ENCODE measurements around the gene TBL2.

TBL2 gene, protein sequence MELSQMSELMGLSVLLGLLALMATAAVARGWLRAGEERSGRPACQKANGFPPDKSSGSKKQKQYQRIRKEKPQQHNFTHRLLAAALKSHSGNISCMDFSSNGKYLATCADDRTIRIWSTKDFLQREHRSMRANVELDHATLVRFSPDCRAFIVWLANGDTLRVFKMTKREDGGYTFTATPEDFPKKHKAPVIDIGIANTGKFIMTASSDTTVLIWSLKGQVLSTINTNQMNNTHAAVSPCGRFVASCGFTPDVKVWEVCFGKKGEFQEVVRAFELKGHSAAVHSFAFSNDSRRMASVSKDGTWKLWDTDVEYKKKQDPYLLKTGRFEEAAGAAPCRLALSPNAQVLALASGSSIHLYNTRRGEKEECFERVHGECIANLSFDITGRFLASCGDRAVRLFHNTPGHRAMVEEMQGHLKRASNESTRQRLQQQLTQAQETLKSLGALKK

DNA sequence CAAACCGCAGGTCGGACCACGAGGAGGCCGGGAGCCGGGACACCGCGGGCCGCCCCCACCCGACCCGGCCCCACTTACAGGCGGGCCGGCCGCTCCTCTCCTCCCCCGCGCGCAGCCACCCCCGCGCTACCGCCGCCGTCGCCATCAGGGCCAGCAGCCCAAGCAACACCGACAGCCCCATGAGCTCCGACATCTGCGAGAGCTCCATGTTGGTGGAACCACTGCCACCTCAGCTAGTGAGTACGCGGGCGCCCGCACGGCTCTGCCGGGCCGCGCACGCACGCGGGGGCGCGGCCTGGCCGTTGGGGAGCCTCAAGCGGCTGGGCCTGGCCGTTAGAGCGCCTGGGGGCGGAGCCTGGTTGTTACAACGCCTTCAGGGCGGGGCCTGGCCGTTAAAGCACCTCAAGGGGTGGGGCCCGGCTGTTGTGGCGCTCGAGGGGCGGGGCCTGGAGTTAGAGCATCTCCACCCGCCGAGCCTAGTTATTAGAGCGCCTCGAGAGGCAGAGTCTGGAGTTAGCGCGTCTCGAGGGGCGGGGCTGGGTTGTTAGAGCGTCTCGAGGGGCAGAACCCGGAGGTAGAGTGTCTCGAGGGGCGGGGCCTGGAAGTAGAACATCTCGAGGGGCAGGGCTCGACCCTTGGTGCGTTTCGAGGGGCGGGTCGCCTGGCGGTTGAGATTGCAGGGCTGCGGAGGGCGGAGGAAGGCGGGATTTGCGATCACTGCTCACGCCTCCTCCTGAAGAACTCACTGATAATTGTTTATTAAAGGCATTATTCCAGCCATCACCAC is at the start of gene TBL2:
Gene TBL2 (minus strand): TSS at position 238 of the 787 bp plus-strand sequence. CDS start 30 bp downstream, at position 208.
- TF ChIP-seq CTCF (IDR thresholded peaks at IDR 0.05; ENCODE audit: extremely low read depth, insufficient read depth, missing control alignments) = peak; percentile 27
- in situ Hi-C loops (cut with MboI; ENCODE audit: low pct_unique_long_range_greater_than_20kb, low sequenced_read_pairs, unreplicated experiment) = no loop called here
- peak; percentile 100 for DNase-seq (ENCODE audit: low spot score)

DNA sequence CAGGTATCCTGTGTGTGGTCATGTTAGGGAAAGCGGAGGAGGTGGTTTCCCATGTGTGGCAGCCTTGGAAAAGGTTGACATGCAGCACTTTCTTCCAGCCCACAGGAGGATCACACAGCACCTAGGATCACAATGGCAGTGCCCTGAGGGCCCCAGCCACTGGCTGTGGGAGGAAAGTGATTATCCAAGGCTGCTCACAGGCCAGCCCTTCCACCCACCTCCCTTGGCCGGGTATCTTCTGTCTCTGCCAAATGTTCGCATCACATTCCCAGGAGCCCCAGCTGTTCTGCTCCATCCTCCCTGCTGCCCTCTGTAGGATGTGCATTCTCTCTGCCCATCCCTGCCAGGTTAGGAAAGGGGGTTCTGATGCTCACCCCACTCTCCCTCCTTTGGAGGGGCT is 48.4 kb upstream of the TBL2 start:
- no peak for DNase-seq (ENCODE audit: low spot score)
- TF ChIP-seq CTCF (IDR thresholded peaks at IDR 0.05; ENCODE audit: extremely low read depth, insufficient read depth, missing control alignments) = no peak
- in situ Hi-C loops (cut with MboI; ENCODE audit: low pct_unique_long_range_greater_than_20kb, low sequenced_read_pairs, unreplicated experiment) = no loop called here

DNA sequence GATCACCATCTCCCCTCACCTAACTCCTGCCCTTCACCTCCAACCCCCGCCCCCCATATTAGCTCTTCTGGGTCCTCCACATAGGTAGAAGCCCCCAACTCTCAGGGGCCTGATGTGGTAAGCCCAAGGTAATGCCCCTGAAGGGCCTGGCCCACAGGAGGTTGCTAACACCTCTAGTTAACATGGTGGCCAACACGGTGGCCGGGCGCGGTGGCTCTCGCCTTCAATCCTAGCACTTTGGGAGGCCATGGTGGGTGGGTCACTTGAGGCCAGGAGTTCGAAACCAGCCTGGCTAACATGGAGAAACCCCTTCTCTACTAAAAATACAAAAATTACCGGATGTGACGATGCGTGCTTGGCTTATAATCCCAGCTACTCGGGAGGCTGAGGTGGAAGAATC is 46.9 kb upstream of the TBL2 start:
- TF ChIP-seq CTCF (IDR thresholded peaks at IDR 0.05; ENCODE audit: extremely low read depth, insufficient read depth, missing control alignments) = no peak
- in situ Hi-C loops (cut with MboI; ENCODE audit: low pct_unique_long_range_greater_than_20kb, low sequenced_read_pairs, unreplicated experiment) = no loop called here
- no peak for DNase-seq (ENCODE audit: low spot score)

DNA sequence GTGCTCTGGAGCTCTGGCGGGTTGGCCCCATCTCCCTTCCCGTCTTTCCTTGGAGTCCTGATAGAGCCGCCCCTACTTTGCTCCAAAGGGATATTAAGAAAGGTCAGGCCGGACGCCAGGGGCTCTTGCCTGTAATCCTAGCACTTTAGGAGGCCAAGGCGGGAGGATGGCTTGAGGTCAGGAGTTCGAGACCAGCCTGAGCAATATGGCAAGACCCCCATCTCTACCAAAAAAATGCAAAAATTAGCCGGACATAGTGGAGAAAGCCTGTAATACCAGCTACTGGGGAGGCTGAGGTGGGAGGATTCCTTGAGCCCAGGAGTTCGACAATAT is 46.3 kb upstream of the TBL2 start:
- DNase-seq (ENCODE audit: low spot score) = no peak
- TF ChIP-seq CTCF (IDR thresholded peaks at IDR 0.05; ENCODE audit: extremely low read depth, insufficient read depth, missing control alignments) = no peak
- in situ Hi-C loops (cut with MboI; ENCODE audit: low pct_unique_long_range_greater_than_20kb, low sequenced_read_pairs, unreplicated experiment) = loop anchor here (25.0 kb wide), 1 partner anchor 238 kb away; the partner anchor contains the start of gene TMEM270

GRCh38 chr7:73623798-73624668 is 45.7 kb upstream of the TBL2 start, which contains the start of gene MLXIPL:
Gene MLXIPL (minus strand): TSS chr7:73624522. CDS start chr7:73624492, 30 bp downstream.
- TF ChIP-seq CTCF (IDR thresholded peaks at IDR 0.05; ENCODE audit: extremely low read depth, insufficient read depth, missing control alignments) = no peak
- peak; percentile 88 for DNase-seq (ENCODE audit: low spot score)
- in situ Hi-C loops (cut with MboI; ENCODE audit: low pct_unique_long_range_greater_than_20kb, low sequenced_read_pairs, unreplicated experiment) = loop anchor here (25.0 kb wide), 1 partner anchor 238 kb away; the partner anchor contains the start of gene TMEM270

Measured in GM13977 (cell line).